Epithelial cell of proximal tubule (primary cell): ENCODE measurements around the gene ABCA9. TPM values are rescaled to one million over a fixed set of nuclear protein-coding genes. Genes with fewer than 3 reads are reported as not detected.

Source experiments
- DNase-seq: peaks from one replicate; pipeline ENCODE4 v3.0.0-alpha.2; 2011; ENCODE audit warnings: low read depth
- H3K4me3 ChIP-seq: 2 replicates; pipeline ENCODE4 v1.5.1; 2011; ENCODE audit warnings: low read depth, mild to moderate bottlenecking, low read length
- CTCF ChIP-seq: conservative IDR thresholded peaks from 2 replicates; pipeline ENCODE4 v1.5.1; 2012; ENCODE audit warnings: low read depth, mild to moderate bottlenecking, low read length
- total RNA-seq: library from RNA; depleted of rRNA; stranded (reverse); fragments of >200 nt; gene quantifications from 2 replicates; pipeline ENCODE4 v1.2.3, GENCODE V29; 2015

ABCA9 gene
- total RNA-seq, result under 0.01 TPM in 1 of 2 replicates, not detected in the other

- H3K4me3 ChIP-seq, result no peak within 1 kb of the TSS
- no peak for TF ChIP-seq CTCF
- DNase-seq, result peak; percentile 36
Observed at GRCh38 chr17:69060822-69061221, at the start of gene ABCA9. Gene ABCA9 (minus strand): TSS chr17:69060927. CDS start chr17:69051126, 9,801 bp downstream.

GRCh38 chr17:69105907-69106730, 45.4 kb upstream of the ABCA9 start:
- no peak overlapping the region for H3K4me3 ChIP-seq
- DNase-seq, result no peak
- no peak for TF ChIP-seq CTCF

GRCh38 chr17:69103557-69104233, 43.0 kb upstream of the ABCA9 start:
- no peak overlapping the region for H3K4me3 ChIP-seq

GRCh38 chr17:69098625-69099024, 37.9 kb upstream of the ABCA9 start:
- TF ChIP-seq CTCF, result no peak
- no peak for DNase-seq
- H3K4me3 ChIP-seq, result no peak overlapping the region

More at GRCh38 chr17:69103557-69104233, 43.0 kb upstream of the ABCA9 start:
- no peak for DNase-seq
- no peak for TF ChIP-seq CTCF

GRCh38 chr17:69096541-69096940, 35.8 kb upstream of the ABCA9 start:
- DNase-seq, result no peak
- no peak for TF ChIP-seq CTCF
- no peak overlapping the region for H3K4me3 ChIP-seq

GRCh38 chr17:69093995-69094394, 33.3 kb upstream of the ABCA9 start:
- no peak for TF ChIP-seq CTCF
- no peak for DNase-seq
- H3K4me3 ChIP-seq, result no peak overlapping the region
